Effector memory CD4-positive, alpha-beta T cell (primary cell): Measurements from ENCODE around the gene ZNF789.
"Not testable (repeated sequence)": the region's sequence is repeated elsewhere in the genome, so short reads cannot be mapped to it uniquely, and the experiment has no call there.

Experiments
- DNase-seq, 3 donors: peaks; one replicate each; pipeline ENCODE4 v3.0.0-alpha.2; 2020
- H3K27ac ChIP-seq: 2 replicates; pipeline ENCODE4 v1.7.0; 2013; ENCODE audit warnings: mild to moderate bottlenecking, low read length, moderate library complexity; ENCODE audit not compliant: insufficient read depth, poor library complexity, severe bottlenecking
- H3K27me3 ChIP-seq: replicated peaks from 2 replicates; pipeline ENCODE4 v1.7.0; 2013; ENCODE audit warnings: mild to moderate bottlenecking, low read length; ENCODE audit not compliant: insufficient read depth, control insufficient read depth, poor library complexity, severe bottlenecking
- H3K36me3 ChIP-seq: 2 replicates; pipeline ENCODE4 v1.7.0; 2013; ENCODE audit warnings: mild to moderate bottlenecking, low read length, moderate library complexity; ENCODE audit not compliant: control insufficient read depth, insufficient read depth
- H3K4me1 ChIP-seq: 2 replicates; pipeline ENCODE4 v1.7.0; 2013; ENCODE audit warnings: low read length, mild to moderate bottlenecking; ENCODE audit not compliant: control insufficient read depth, insufficient read depth, poor library complexity, severe bottlenecking
- H3K4me3 ChIP-seq: 2 replicates; pipeline ENCODE4 v1.7.0; 2013; ENCODE audit warnings: low read length, low read depth, mild to moderate bottlenecking; ENCODE audit not compliant: insufficient read depth, poor library complexity, severe bottlenecking
- H3K9me3 ChIP-seq: 2 replicates; pipeline ENCODE4 v1.7.0; 2013; ENCODE audit warnings: mild to moderate bottlenecking, low read length, moderate library complexity; ENCODE audit not compliant: control insufficient read depth
- total RNA-seq, 3 donors: gene quantifications; one replicate each; lab custom pipeline; 2026; lab: John Stamatoyannopoulos, UW

Gene ZNF789
- 9.7 to 10.4 (median 10.3) reads per million in 3 donors for total RNA-seq

DNA sequence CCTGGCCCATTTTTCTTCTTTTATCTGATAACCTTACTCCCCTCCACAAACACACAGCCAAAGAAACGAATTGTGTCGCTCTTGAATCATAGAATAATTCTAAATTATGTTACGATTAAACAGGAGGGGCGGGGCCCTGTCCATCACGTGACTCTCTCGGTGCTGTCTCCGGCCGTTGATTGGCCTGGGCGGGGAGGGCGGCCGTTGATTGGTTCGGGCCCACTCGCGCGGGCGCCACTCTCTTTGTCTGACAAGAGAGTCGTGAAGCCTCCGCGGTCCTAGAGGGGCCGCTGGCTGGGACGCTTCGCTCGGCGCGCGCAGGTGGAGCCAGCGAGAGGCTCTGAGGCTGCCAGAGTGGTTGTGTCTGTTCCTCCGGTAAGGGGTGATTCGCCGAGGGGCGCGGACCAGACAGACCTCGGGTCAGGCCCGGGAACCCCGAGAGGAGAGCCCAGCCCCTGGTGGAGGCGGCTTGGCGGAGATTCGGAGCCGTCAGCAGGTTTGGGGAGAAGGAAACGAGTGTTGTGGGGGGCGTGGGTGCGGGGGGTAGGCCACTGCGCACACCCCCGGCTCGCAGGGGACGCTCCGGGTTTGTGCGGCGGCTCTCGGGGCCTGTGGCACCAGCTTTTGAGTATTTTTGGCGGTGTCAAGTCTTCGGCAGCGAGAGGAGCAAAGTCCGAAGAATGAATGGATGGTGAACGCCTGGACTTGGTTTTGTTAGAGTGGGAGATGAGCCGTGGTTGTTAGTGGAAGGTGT is at the start of gene ZNF789:
Gene ZNF789 (plus strand): TSS at position 330 of the 754 bp plus-strand sequence. CDS start 3,567 bp downstream, outside the sequence.
- H3K4me1 ChIP-seq, result no peaks in the 10 kb centered on the region
- no peaks in the 10 kb centered on the region for H3K36me3 ChIP-seq
- peak within 1 kb of the TSS; percentile 73 for H3K27ac ChIP-seq
- H3K9me3 ChIP-seq, result no peaks in the 10 kb centered on the region
- H3K27me3 ChIP-seq, result no peaks in the 10 kb centered on the region
- H3K4me3 ChIP-seq, result peak within 1 kb of the TSS; percentile 84
- peak; percentile 92 to 98 (median 97) for DNase-seq

DNA sequence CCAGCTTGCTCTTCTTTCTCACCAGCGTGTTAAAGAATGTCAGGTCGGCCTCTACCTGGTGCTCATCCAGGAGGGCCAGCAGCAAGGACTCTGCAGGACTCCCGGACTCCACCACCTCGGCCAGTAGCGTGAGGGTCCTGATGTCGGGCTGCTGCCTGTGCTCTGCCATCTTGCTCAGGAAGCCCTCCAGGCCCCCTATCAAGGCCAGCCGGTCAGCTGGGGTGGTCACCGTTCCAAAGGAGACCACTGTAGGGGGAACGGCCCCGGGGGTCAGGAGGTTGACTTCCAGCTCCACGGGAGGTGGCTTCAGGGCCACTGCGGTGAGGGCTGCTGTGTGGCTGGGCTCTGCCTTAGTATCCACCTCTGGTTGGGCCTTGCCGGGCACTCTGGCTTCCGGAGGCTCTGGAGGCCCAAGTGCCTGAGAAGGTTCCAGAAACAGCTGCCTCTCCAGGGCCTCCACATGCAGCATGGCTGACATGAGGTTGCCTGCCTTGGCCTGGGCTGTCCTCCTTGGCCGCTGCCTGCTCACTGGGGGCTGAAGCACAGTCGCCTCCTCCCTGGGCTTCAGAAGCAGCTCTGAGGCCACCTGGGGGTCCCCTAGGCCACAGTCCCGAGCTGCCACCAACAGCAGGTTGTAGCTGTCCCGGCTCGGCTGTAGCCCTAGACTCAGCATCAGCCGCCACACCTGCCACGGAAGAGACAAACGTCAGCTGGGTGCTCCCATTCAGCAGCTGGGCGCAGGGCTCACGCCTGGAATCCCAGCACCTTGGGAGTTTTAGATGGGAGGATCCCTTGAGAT is 47.6 kb upstream of the ZNF789 start:
- no peak overlapping the region for H3K4me3 ChIP-seq
- H3K4me1 ChIP-seq, result no peaks in the 10 kb centered on the region
- no peaks in the 10 kb centered on the region for H3K9me3 ChIP-seq
- no peak overlapping the region for H3K27ac ChIP-seq
- DNase-seq, result no peak
- H3K27me3 ChIP-seq, result no peaks in the 10 kb centered on the region
- peaks cover 50% of the 10 kb centered on the region for H3K36me3 ChIP-seq

DNA sequence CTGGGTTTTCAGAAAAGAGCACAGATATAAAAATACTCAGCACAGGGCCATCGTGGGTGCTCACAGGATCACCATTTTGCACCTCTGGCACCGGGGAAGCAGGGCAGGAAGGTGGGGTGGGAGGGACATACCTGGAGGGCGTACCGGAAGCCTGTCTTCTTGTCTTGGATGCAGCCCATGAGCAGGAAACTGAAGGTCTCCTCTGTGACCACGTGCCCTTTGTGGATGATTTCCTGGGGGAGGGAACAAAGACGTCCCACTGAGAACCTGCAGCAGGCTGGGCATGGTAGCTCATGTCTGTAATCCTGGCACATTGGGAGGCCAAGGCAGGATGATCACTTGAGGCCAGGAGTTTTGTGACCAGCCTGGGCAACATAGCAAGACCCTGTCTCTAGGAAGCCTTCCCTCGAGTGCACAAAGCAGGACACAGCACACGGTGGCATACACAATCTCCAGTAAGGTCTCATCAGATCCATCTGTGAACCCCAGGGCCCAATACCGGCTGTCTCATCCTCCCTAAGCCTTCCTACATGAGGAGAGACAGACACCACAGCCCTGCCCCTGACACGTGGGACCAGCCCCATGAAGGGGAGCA is 43.6 kb upstream of the ZNF789 start:
- no peaks in the 10 kb centered on the region for H3K4me1 ChIP-seq
- no peak overlapping the region for H3K4me3 ChIP-seq
- no peak overlapping the region for H3K27ac ChIP-seq
- H3K9me3 ChIP-seq, result no peaks in the 10 kb centered on the region
- H3K27me3 ChIP-seq, result no peaks in the 10 kb centered on the region
- peaks cover 47% of the 10 kb centered on the region for H3K36me3 ChIP-seq
- no peak for DNase-seq

- Histone ChIP-seq H3K9me3 (no peaks in the 10 kb centered on the region), H3K4me1 (no peaks in the 10 kb centered on the region), H3K4me3 (no peak overlapping the region), H3K36me3 (peaks cover 47% of the 10 kb centered on the region), H3K27me3 (no peaks in the 10 kb centered on the region), H3K27ac (no peak overlapping the region)
- DNase-seq, result no peak
These were observed 42.9 kb upstream of the ZNF789 start for GRCh38 chr7:99429756-99430155.

DNA sequence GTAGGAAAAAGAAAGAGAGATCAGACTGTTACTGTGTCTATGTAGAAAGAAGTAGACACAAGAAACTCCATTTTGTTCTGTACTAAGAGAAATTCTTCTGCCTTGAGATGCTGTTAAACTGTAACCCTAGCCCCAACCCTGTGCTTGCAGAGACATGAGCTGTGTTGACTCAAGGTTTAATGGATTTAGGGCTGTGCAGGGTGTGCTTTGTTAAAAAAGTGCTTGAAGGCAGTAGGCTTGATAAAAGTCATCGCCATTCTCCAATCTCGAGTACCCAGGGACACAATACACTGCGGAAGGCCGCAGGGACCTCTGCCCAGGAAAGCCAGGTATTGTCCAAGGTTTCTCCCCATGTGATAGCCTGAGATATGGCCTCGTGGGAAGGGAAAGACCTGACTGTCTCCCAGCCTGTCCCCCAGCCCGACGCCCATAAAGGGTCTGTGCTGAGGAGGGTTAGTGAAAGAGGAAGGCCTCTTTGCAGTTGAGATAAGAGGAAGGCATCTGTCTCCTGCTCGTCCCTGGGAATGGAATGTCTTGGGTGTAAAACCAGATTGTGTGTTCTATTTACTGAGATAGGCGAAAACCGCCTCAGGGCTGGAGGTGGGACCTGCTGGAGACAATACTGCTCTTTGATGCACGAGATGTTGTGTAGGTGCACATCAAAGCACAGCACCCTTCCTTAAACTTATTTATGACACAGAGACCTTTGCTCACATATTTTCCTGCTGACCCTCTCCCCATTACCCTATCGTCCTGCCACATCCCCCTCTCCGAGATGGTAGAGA is 40.7 kb upstream of the ZNF789 start:
- not testable (repeated sequence) for H3K4me3 ChIP-seq, H3K4me1 ChIP-seq, H3K9me3 ChIP-seq, DNase-seq, H3K27me3 ChIP-seq, H3K27ac ChIP-seq
- H3K36me3 ChIP-seq, result peaks cover 40% of the 10 kb centered on the region

DNA sequence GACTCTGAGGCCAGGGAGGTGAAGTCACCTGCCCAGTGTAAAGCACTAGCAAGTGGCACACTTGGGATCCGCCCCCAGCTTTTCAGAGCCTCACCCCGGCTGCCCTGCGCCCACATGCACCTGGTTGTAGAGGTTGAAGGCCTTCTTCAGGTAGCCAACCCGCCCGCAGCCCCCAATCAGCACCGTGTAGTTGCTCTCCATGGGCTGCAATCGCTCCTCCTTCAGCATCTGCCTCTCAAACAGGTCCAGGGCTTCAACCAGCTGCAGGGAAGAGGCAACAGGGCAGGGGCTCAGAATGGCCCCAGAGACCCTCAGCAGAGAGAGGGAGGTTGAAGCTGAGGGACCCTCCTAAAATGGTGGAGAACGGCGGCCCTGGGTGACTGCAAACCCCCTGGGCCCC is 39.5 kb upstream of the ZNF789 start:
- Histone ChIP-seq H3K4me3 (no peak overlapping the region), H3K9me3 (no peaks in the 10 kb centered on the region), H3K27me3 (no peaks in the 10 kb centered on the region), H3K27ac (no peak overlapping the region), H3K4me1 (no peaks in the 10 kb centered on the region), H3K36me3 (peaks cover 40% of the 10 kb centered on the region)
- no peak for DNase-seq

DNA sequence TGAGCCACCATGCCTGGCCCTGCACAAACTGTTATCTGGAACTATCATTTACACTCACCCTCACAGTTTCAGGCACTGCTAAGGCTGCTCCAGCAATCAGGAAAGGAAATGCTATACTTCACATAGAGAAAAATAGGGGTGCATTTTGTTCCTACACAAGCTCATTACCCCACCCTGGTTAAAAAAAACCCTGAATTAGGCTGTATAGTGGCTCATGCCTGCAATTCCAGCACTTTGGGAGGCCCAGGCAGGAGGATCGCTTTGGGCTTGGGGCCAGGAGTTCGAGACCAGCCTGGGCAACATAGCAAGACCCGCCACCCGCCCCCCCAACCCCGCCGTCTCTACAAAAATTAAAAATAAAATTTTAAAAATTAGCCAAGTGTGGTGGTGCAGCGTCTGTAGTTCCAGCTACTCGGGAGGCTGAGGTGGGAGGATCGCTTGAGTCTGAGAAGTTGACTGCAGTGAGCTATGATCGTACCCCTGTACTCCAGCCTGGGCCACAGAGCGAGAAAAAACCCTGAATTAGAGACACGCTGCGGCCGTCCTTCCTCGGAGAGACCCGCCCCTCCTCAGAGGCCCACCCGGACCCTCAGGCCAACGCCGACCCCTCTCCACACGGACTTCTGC is 34.6 kb upstream of the ZNF789 start:
- peak overlapping the region; percentile 81 for H3K4me3 ChIP-seq
- peak overlapping the region; percentile 65 for H3K27ac ChIP-seq
- H3K27me3 ChIP-seq, result no peaks in the 10 kb centered on the region
- H3K9me3 ChIP-seq, result no peaks in the 10 kb centered on the region
- H3K4me1 ChIP-seq, result peaks cover 9% of the 10 kb centered on the region
- peaks cover 16% of the 10 kb centered on the region for H3K36me3 ChIP-seq
- no peak for DNase-seq

GRCh38 chr7:99438573-99439480 is 33.9 kb upstream of the ZNF789 start, which contains the start of the genes CPSF4 and PTCD1:
Gene CPSF4, plus strand, starts transcription at chr7:99438943. Its CDS starts 140 bp downstream, at chr7:99439083.
Gene PTCD1, minus strand, starts transcription at chr7:99438798. Its CDS starts 3,556 bp downstream, at chr7:99435242.
- Histone ChIP-seq H3K27me3 (no peaks in the 10 kb centered on the region), H3K4me3 (peak within 1 kb of the TSS; percentile 81), H3K27ac (peak within 1 kb of the TSS; percentile 65), H3K36me3 (peaks cover 10% of the 10 kb centered on the region), H3K4me1 (peaks cover 9% of the 10 kb centered on the region), H3K9me3 (no peaks in the 10 kb centered on the region)
- peak; percentile 73 to 76 (median 74) for DNase-seq
